Mammary epithelial cell (primary cell): ENCODE results near the gene KRT12.

Experiments
- EZH2 ChIP-seq: IDR thresholded peaks from 2 replicates; pipeline ENCODE4 v1.6.1; 2012; ENCODE audit warnings: low read length, inconsistent platforms, borderline replicate concordance
- TF ChIP-seq, protein P1 (sequence below), 2 donors: IDR thresholded peaks in 1 of 2; conservative IDR thresholded peaks in 1 of 2; 2 replicates each; pipeline ENCODE4 v1.5.1; 2011 to 2012; ENCODE audit warnings: inconsistent platforms in 2 of 2, low read length in 2 of 2, mild to moderate bottlenecking in 2 of 2, control low read depth in 1 of 2, low read depth in 1 of 2; ENCODE audit not compliant: insufficient read depth in 1 of 2; ENCODE audit errors: extremely low read depth in 1 of 2

GRCh38 chr17:40909351-40909750 is 42.3 kb upstream of the KRT12 start:
- TF ChIP-seq EZH2: no peak
- TF ChIP-seq, protein P1, sequence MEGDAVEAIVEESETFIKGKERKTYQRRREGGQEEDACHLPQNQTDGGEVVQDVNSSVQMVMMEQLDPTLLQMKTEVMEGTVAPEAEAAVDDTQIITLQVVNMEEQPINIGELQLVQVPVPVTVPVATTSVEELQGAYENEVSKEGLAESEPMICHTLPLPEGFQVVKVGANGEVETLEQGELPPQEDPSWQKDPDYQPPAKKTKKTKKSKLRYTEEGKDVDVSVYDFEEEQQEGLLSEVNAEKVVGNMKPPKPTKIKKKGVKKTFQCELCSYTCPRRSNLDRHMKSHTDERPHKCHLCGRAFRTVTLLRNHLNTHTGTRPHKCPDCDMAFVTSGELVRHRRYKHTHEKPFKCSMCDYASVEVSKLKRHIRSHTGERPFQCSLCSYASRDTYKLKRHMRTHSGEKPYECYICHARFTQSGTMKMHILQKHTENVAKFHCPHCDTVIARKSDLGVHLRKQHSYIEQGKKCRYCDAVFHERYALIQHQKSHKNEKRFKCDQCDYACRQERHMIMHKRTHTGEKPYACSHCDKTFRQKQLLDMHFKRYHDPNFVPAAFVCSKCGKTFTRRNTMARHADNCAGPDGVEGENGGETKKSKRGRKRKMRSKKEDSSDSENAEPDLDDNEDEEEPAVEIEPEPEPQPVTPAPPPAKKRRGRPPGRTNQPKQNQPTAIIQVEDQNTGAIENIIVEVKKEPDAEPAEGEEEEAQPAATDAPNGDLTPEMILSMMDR (conservative IDR thresholded peaks at IDR 0.05 in 1 of 2, IDR thresholded peaks at IDR 0.05 in 1 of 2; ENCODE audit: extremely low read depth in 1 of 2, insufficient read depth in 1 of 2, low read depth in 1 of 2, low read length in 2 of 2): peak; percentile 76 to 84
